ENCODE results near the gene LAG3.

The LAG3 gene

DNA sequence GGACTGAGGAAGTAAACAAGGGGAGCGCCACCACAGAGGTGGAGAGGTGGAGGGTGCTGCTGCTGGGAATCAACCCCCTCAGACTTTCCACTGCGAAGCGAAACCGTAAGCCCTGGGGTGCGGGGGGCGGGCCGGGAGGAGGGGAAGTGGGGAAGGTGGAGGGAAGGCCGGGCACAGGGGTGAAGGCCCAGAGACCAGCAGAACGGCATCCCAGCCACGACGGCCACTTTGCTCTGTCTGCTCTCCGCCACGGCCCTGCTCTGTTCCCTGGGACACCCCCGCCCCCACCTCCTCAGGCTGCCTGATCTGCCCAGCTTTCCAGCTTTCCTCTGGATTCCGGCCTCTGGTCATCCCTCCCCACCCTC lies at the start of gene LAG3:
TSS of gene LAG3 (plus strand) at position 190 of the 365 bp plus-strand sequence. CDS start 333 bp downstream, outside the sequence.
- TF ChIP-seq GATA2 (IDR thresholded peaks at IDR 0.05; ENCODE audit: low read depth, low read length): no peak
- TF ChIP-seq GATA3 (IDR thresholded peaks at IDR 0.05; ENCODE audit: low read depth, low read length): no peak

DNA sequence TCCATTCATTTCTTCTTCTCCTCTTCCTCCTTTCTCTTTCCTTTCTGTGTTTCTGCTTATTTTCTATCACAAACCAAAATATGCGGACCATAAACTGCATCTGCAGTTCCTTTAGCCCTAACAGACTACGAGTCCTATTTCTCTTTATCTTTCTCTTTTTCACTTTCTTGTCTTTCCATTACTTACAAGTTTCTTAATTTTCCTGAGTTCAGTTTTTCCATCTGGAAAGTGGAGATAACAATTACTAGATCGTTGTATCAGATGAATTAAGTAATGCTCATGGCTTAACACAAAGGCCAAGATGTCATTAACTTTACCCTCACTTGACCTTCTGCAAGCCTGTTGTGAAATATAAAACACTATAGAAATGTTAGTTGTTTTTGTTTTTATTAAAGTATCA lies 49.5 kb upstream of the LAG3 start:
- TF ChIP-seq GATA2 (IDR thresholded peaks at IDR 0.05; ENCODE audit: low read depth, low read length) (no peak), GATA3 (IDR thresholded peaks at IDR 0.05; ENCODE audit: low read depth, low read length) (no peak)

DNA sequence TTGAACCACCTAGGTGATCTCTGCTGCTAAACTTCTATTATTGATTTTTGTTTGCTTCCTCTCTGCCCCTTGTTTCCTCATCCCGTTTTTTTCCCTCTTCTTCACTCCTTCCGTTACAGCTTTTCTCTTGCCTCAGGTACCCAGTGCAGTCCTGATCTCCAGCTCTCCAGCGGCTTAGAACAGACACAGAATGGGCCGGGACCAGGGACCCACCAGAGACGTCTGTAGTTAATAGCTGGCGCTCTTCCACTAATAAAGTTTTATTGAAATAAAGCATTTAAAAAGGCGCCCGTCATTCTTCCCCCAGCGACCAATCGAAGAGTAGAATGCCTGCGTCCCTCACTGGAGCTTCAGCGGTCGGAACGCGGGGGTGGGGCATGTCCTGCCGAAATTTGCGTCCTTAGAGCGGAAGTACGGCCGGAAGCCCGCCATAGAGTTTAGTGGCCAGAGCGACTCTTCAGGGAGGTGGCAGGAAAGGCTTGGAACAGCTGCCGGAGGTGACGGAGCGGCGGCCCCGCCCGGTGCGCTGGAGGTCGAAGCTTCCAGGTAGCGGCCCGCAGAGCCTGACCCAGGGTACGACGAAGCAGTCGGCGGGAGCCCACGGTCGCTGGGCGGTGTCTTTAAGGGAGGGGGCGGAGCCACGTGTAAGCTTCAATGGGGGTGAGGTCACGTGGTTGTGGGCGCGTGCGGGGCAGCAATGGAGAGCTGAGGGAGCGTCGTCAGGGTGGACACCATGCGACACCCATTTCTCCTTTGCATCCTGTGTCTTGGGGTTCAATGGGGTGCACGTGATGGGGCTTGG lies 48.5 kb upstream of the LAG3 start, which contains the start of gene COPS7A:
TSS of gene COPS7A (plus strand) at position 440 of the 802 bp plus-strand sequence. CDS start 611 bp downstream, outside the sequence.
- no peak for TF ChIP-seq GATA2 (IDR thresholded peaks at IDR 0.05; ENCODE audit: low read depth, low read length)

DNA sequence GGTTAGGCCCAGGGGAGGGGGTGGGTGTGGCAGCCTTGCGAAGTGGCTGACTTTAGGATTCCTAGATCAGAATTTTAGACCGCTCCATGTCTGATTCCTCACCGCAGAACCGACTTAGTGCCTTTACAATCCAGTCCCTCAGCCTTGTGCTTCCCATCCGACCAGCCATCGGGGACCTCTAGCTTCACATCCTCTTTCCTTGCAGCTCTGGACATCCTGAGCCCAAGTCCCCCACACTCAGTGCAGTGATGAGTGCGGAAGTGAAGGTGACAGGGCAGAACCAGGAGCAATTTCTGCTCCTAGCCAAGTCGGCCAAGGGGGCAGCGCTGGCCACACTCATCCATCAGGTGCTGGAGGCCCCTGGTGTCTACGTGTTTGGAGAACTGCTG lies 47.9 kb upstream of the LAG3 start:
- TF ChIP-seq GATA2 (IDR thresholded peaks at IDR 0.05; ENCODE audit: low read depth, low read length) (no peak), GATA3 (IDR thresholded peaks at IDR 0.05; ENCODE audit: low read depth, low read length) (no peak)

DNA sequence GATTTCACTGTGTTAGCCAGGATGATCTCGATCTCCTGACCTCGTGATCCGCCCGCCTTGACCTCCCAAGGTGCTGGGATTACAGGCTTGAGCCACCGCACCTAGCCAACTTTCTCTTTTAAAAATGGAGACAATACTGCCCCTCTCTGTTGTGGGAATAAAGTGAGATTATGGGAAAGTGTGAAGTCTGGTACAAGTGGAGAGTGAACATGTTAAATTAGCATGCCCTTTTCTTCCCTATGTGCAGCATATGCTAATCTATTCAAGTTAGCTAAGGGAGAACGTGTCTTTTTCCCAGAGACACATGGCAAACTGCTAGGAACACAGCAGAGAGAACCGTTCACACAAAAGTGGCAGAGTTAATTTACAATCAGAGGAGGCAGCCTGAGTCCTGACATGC lies 47.0 kb upstream of the LAG3 start:
- TF ChIP-seq GATA2 (IDR thresholded peaks at IDR 0.05; ENCODE audit: low read depth, low read length) (no peak), GATA3 (IDR thresholded peaks at IDR 0.05; ENCODE audit: low read depth, low read length) (no peak)

DNA sequence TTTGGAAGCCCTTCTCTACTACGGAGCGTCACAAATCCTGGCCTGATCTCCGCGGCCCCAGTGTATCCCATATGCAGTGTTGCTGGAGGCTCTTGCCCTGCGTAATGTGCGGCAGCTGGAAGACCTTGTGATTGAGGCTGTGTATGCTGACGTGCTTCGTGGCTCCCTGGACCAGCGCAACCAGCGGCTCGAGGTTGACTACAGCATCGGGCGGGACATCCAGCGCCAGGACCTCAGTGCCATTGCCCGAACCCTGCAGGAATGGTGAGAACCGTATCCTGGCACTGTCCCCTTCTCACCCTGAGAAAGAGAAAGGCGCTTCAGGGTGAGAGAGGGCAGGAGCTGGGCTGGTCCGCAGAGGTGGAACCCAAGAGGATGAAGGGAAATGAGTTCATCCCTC lies 43.1 kb upstream of the LAG3 start:
- no peak for TF ChIP-seq GATA2 (IDR thresholded peaks at IDR 0.05; ENCODE audit: low read depth, low read length)
- TF ChIP-seq GATA3 (IDR thresholded peaks at IDR 0.05; ENCODE audit: low read depth, low read length): no peak

DNA sequence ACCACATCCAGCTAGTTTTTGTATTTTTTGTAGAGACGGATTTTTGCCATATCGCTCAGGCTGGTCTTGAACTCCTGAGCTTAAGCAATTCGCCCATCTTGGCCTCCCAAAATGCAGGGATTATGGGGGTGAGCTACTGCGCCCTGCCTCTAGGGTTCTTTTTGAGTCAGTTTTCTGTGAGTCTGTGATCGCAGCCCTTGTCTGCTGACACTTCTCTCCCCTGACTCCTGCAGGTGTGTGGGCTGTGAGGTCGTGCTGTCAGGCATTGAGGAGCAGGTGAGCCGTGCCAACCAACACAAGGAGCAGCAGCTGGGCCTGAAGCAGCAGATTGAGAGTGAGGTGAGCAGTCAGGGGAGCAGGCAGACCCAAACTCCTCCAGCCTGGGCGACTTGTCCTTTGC lies 42.2 kb upstream of the LAG3 start:
- TF ChIP-seq GATA2 (IDR thresholded peaks at IDR 0.05; ENCODE audit: low read depth, low read length) (no peak), GATA3 (IDR thresholded peaks at IDR 0.05; ENCODE audit: low read depth, low read length) (no peak)

DNA sequence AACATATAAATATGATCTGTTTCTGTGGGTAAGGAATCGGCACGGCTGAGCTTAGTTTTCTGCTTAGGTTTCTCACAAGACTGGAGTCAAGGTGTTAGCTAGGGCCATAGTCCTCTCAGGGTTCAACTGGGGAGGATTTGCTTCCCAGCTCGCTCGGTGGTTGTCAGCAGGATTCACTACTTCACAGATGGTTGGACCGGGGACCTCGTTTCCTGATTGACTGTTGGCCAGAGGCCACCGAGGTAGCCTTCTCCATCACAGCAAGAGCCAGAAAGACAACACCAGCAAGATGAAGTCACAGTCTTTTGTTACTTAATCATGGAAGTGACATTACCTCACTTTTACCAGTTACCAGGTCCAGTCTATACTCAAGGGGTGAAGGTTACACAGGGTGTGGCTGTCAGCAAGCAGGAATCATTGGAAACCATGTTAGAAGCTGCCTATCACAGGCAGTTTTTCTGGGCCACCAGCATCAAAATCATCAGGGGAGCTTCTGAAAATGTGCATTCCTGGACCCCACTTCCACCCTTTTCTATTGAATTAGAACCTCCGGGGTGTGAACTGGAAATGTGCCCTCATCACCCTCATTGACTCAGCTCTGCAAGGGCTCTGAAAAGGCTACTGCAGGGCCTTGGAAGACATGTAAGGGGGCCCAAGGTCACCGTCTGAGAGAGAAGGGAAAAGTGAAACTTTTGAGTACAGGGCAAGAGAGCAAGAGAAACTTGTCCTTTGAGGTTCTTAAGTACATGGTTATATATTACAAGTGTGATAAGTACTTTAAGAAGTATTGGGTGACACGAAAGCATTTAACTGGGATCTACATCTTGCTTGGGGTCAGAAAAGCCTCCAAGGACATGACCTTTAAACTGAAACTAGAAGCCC lies 37.6 kb upstream of the LAG3 start:
- TF ChIP-seq GATA3 (IDR thresholded peaks at IDR 0.05; ENCODE audit: low read depth, low read length) (no peak), GATA2 (IDR thresholded peaks at IDR 0.05; ENCODE audit: low read depth, low read length) (no peak)

DNA sequence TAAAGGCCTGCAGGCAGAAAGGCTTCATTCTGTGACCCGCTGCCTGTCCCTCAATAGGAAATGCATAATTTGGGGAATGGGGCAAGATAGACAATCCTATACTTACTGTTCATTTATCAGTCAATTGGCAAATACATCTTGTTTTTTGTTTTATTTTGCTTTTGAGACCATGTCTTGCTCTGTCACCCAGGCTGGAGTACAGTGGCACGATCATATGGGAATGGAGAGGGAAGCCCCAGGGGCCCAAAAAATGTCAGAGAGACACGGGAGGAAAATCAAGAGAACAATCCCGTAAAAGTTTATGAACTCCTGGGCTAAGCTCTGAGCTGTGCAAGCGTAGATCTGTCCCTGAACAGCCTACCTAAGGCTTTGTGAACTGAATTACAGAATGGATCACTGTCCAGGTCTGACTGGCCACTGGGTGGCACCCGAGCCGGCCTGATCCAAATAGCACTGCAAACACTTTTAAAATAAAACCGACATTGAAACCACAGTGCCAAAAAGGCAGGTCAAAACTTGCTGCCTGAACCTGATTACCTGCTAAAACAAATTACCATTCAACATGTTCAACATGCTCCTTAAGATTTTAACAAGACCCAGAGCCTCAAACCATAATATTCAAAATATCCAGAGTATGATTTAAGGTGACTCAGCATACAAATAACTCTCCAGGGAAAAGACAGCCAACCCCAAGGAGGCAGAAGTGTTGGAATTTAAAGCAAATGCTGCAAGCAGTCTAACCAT lies 36.7 kb upstream of the LAG3 start:
- TF ChIP-seq GATA2 (IDR thresholded peaks at IDR 0.05; ENCODE audit: low read depth, low read length) (no peak), GATA3 (IDR thresholded peaks at IDR 0.05; ENCODE audit: low read depth, low read length) (no peak)

DNA sequence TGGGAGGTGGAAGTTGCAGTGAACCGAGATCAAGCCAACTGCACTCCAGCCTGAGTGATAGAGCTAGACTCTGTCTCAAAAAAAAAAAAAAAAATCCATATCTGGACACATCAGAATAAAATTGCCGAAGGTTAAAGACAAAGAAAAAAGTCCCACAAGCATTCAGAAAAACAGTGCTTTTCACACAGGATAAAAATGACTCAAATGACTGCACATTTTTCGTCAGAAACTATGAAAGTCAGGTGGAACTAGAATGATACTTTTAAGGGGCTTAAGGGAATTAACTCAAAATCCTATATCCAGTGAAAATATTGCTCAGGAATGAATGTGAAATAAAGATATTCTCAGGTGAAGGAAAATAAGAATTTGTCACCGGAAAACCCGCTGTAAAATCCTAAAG lies 35.6 kb upstream of the LAG3 start:
- TF ChIP-seq GATA2 (IDR thresholded peaks at IDR 0.05; ENCODE audit: low read depth, low read length): no peak
- no peak for TF ChIP-seq GATA3 (IDR thresholded peaks at IDR 0.05; ENCODE audit: low read depth, low read length)

DNA sequence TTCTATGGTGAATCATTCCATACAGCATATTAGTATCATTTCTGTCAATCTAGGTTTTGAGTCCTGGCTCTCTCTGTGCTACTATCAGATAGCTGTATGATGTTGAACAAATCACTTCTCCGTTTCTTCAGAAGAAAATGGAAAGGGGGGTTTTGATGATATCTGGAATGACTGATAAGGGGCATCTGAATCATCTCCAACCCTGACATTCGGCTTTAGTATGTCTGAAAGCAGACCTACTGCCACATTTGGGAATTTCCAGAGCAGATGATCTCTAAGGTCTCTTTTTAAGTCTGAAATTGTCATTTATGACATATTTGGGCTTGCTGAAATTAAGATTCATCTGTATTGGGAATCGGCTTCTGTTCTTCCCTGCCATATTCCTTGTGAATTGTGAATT lies 29.5 kb upstream of the LAG3 start:
- peak; percentile 46; the same call in 1 of the 2 replicates for TF ChIP-seq GATA2 (IDR thresholded peaks at IDR 0.05; ENCODE audit: low read depth, low read length)
- no peak; the same call in 1 of the 2 replicates for TF ChIP-seq GATA3 (IDR thresholded peaks at IDR 0.05; ENCODE audit: low read depth, low read length)

DNA sequence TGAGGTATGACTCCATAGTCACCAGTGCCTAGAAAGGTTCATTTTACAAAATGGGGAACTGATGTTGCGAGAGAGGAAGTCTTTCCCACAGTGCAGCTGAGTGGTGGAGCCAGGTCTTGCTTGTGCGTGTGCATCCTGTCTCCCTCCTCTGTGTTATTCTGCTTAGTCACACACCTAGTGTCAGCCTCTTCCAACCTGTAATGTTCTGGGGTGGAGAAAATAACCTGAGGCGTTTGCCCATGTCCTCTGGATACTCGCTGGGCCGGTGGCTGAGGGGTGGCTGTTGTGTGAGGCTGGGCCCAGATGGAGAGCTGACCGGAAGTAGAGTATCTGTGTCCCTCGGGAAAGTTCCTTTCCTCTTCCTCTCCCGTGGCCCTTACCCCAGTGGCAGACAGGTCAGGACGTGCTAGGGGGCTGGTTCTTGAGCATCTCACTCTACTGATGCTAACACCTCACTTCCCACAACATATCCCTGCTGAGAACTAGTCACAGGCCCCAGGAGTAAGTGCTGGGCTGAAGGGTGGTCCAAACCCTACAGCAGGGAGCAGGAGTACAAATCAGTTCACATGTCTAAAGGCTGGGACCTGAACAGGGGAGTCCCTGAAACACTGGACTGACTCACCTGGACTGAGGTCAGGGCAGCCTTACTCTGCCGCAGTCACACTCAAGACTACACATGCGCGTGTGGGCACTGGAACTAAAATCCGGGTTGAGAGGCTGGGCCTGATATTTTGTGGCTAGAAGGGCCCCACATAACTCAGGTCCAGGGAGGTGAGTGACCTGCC lies 26.4 kb upstream of the LAG3 start:
- no peak for TF ChIP-seq GATA2 (IDR thresholded peaks at IDR 0.05; ENCODE audit: low read depth, low read length)
- no peak for TF ChIP-seq GATA3 (IDR thresholded peaks at IDR 0.05; ENCODE audit: low read depth, low read length)

DNA sequence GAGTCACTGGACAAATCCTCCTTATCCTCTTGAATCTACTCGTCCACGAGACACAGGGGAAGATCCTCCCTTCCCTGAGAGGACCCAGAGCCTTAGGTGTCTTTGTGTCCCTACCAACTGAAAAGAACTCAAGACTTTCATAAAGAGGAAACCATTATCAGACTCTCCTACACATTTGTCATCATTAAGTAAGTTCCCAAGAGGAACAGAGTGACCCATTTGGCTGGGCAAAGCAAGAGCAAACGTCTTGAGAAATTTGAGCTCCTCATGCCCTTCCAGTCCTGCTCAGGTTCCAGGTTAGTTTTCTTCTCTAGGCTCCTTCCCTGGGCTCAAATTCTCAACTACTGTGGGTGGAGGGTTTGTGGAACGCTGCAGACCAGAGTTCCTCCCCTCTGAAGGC lies 25.1 kb upstream of the LAG3 start:
- TF ChIP-seq GATA2 (IDR thresholded peaks at IDR 0.05; ENCODE audit: low read depth, low read length) (no peak), GATA3 (IDR thresholded peaks at IDR 0.05; ENCODE audit: low read depth, low read length) (no peak)
